Tibial artery (tissue), 4 donors: ENCODE measurements around the gene CRLF1.

ENCODE experiments used
- DNase-seq, 2 donors: peaks; one replicate each; pipeline ENCODE4 v3.0.0-alpha.2; 2019
- H3K27ac ChIP-seq, 2 donors: fragments of 200-600 bp; sonication (generic) in 1 of 2; 1 replicate in 1 of 2; 2 replicates in 1 of 2; pipeline ENCODE4 v1.5.1; 2018 to 2019; ENCODE audit warnings: mild to moderate bottlenecking in 1 of 2
- H3K27me3 ChIP-seq, 2 donors: fragments of 200-600 bp; sonication (generic) in 1 of 2; one replicate each; pipeline versions ENCODE4 v1.5.1 to v1.6.0; 2016 to 2019
- H3K36me3 ChIP-seq, 3 donors: fragments of 200-600 bp; sonication (generic) in 2 of 3; one replicate each; pipeline ENCODE4 v1.5.1; 2016 to 2019; ENCODE audit warnings: mild to moderate bottlenecking in 2 of 3
- H3K4me1 ChIP-seq, 4 donors: fragments of 200-600 bp; sonication (generic) in 2 of 4; 1 replicate in 3 of 4; 2 replicates in 1 of 4; pipeline ENCODE4 v1.5.1; 2016 to 2019
- H3K4me3 ChIP-seq, 2 donors: fragments of 200-600 bp; sonication (generic) in 1 of 2; 1 replicate in 1 of 2; 2 replicates in 1 of 2; pipeline ENCODE4 v1.5.1; 2018 to 2019; ENCODE audit warnings: mild to moderate bottlenecking in 2 of 2
- H3K9me3 ChIP-seq, 3 donors: fragments of 200-600 bp; sonication (generic) in 1 of 3; one replicate each; pipeline ENCODE4 v1.5.1; 2016 to 2019
- intact Hi-C: fragments of 100-400 bp; cut with DNase I; formaldehyde crosslinking; loops from one replicate; pipeline ENCODE4 v1.15.0; 2023; ENCODE audit warnings: low total_unique reads
- TF ChIP-seq, protein P1 (sequence below), 2 experiments: fragments of 200-600 bp in 1 of 2; fragments of 450-650 bp in 1 of 2; IDR thresholded peaks; one replicate each; pipeline ENCODE4 v1.5.1; 2017 to 2019; ENCODE audit warnings: antibody characterized with exemption in 2 of 2, mild to moderate bottlenecking in 1 of 2, moderate library complexity in 1 of 2

The CRLF1 gene

GRCh38 chr19:18647807-18648206, 41.2 kb upstream of the CRLF1 start:
- no peaks in the 10 kb centered on the region for H3K36me3 ChIP-seq
- no peak for DNase-seq
- no peak overlapping the region for H3K4me3 ChIP-seq
- no peaks in the 10 kb centered on the region for H3K9me3 ChIP-seq
- no peaks in the 10 kb centered on the region for H3K27me3 ChIP-seq
- peak overlapping the region; percentile 96 to 99 for H3K27ac ChIP-seq
- intact Hi-C loops = no loop called here
- TF ChIP-seq, protein P1, sequence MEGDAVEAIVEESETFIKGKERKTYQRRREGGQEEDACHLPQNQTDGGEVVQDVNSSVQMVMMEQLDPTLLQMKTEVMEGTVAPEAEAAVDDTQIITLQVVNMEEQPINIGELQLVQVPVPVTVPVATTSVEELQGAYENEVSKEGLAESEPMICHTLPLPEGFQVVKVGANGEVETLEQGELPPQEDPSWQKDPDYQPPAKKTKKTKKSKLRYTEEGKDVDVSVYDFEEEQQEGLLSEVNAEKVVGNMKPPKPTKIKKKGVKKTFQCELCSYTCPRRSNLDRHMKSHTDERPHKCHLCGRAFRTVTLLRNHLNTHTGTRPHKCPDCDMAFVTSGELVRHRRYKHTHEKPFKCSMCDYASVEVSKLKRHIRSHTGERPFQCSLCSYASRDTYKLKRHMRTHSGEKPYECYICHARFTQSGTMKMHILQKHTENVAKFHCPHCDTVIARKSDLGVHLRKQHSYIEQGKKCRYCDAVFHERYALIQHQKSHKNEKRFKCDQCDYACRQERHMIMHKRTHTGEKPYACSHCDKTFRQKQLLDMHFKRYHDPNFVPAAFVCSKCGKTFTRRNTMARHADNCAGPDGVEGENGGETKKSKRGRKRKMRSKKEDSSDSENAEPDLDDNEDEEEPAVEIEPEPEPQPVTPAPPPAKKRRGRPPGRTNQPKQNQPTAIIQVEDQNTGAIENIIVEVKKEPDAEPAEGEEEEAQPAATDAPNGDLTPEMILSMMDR (IDR thresholded peaks at IDR 0.05) = no peak
- peaks cover 13 to 90% (median 82%) of the 10 kb centered on the region in 4 donors for H3K4me1 ChIP-seq

DNA sequence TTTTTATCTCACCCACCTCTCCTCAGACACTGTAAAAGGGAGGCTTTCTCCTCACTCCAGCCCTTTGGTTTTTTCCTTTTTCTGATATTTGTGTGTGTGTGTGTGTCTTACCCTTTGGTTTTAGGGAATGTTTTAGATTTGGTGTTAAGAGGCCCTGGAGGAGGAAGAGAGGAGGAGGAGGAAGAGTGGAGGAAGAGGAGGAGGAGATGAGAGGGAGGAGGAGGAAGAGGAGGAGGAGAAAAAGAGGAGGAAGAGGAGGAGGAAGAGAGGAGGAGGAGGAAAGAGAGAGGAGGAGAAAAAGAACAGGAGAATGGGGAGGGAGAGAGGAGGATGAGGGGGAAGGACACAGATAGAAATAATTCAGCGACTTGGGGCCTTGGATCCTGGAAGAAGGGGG, 40.8 kb upstream of the CRLF1 start:
- H3K36me3 ChIP-seq = no peaks in the 10 kb centered on the region
- TF ChIP-seq, protein P1 (IDR thresholded peaks at IDR 0.05) = no peak
- H3K27me3 ChIP-seq = no peaks in the 10 kb centered on the region
- H3K4me3 ChIP-seq = no peak overlapping the region
- intact Hi-C loops = no loop called here
- peak overlapping the region; percentile 96 to 99 for H3K27ac ChIP-seq
- peaks cover 13 to 86% (median 80%) of the 10 kb centered on the region in 4 donors for H3K4me1 ChIP-seq
- no peak for DNase-seq
- no peaks in the 10 kb centered on the region for H3K9me3 ChIP-seq

DNA sequence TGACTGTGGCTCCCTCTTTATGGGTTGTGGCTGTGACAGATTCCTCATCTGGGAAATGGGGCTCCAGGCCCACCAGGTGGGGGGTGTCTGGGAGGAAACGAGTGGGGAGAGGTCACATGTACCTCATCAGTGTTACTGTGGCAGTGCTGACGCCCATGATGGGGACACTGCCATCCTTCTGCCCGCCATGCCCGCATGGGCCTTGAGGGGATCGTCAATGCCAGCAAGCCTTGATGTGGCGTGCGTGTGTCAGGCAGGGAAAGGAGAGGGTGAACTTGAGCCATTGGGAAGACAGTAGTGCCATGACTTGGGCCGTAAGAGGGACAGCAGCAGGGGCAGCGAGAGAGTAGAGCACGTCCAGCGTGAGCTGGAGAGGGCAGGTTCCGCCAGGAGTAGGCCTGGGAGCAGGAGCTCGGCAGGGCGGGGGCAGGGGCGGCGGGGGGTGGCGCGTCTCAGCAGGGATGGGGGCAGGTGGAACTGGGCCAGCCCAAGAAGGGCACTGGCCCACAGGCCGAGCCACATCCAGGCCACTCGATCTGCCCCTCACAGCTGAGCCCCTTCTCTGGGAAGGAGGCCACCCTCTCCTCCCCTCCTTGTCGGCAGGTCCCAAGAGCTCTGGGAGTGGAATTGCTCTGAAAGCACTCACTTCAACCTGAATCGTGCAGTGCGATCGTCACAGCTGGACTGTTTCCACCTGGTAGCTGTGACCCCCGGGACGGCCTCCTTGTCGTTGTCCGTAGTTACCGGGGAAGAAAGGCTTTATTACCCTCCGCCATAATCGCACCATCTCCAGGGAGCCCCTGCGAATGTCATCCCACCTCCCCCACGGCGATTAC, 40.2 kb upstream of the CRLF1 start:
- TF ChIP-seq, protein P1 (IDR thresholded peaks at IDR 0.05) = no peak
- H3K4me1 ChIP-seq = peaks cover 13 to 79% (median 74%) of the 10 kb centered on the region in 4 donors
- no peaks in the 10 kb centered on the region for H3K36me3 ChIP-seq
- H3K9me3 ChIP-seq = no peaks in the 10 kb centered on the region
- H3K27me3 ChIP-seq = no peaks in the 10 kb centered on the region
- H3K27ac ChIP-seq = peak overlapping the region; percentile 96 to 99
- H3K4me3 ChIP-seq = no peak overlapping the region
- intact Hi-C loops = no loop called here
- peak in 1 of 2 donors; percentile 67 for DNase-seq

DNA sequence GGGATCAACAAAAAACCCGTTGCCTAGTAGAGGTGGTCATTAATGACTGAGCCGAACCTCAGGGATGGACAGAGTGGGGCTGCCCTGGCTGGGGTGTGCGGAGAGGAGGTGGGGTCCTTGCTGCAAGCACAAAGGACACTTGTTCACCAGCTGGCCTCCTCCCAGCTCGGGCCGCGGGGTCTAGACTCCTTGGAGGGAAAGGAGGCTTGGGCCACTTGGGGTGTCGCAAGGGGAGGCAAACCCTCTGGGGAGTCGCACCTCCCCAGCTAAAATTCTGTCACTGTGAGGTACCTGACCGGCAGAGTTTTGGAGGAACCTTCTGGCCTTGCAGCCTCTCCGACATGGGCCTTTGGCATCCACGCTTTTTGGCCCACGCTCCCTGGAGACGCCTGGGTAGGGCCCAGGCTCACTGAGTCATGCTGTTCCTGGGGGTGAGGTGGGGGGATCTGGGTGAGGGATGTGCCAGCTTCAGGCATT, 38.5 kb upstream of the CRLF1 start:
- no peaks in the 10 kb centered on the region for H3K9me3 ChIP-seq
- H3K36me3 ChIP-seq = no peaks in the 10 kb centered on the region
- DNase-seq = peak; percentile 75 to 94
- peaks cover 7 to 66% (median 61%) of the 10 kb centered on the region in 4 donors for H3K4me1 ChIP-seq
- intact Hi-C loops = no loop called here
- TF ChIP-seq, protein P1 (IDR thresholded peaks at IDR 0.05) = no peak
- H3K27me3 ChIP-seq = no peaks in the 10 kb centered on the region
- peak overlapping the region; percentile 36 to 41 for H3K4me3 ChIP-seq
- peak overlapping the region; percentile 96 to 99 for H3K27ac ChIP-seq

- intact Hi-C loops = no loop called here
- Histone ChIP-seq H3K4me3 (peak overlapping the region; percentile 36 to 41), H3K36me3 (no peaks in the 10 kb centered on the region), H3K4me1 (peaks cover 7 to 59% (median 54%) of the 10 kb centered on the region in 4 donors), H3K27me3 (no peaks in the 10 kb centered on the region), H3K9me3 (no peaks in the 10 kb centered on the region), H3K27ac (peak overlapping the region; percentile 96 to 99)
- peak in 1 of 2 donors; percentile 85 for DNase-seq
- TF ChIP-seq, protein P1 (IDR thresholded peaks at IDR 0.05) = peak in 1 of 2 experiments; percentile 35
These were observed 37.8 kb upstream of the CRLF1 start for GRCh38 chr19:18644196-18645034.
